Nephron (organoid): ENCODE results near the gene PLEKHM2.

Experiments
- H3K27ac Mint-ChIP-seq, 3 experiments: 2 replicates each; pipeline ENCODE4 v1.8.0; 2020; ENCODE audit warnings: mixed read lengths in 3 of 3, mild to moderate bottlenecking in 2 of 3, moderate library complexity in 1 of 3
- H3K27me3 Mint-ChIP-seq: 2 replicates; pipeline ENCODE4 v1.8.0; 2021; ENCODE audit warnings: low read depth, mild to moderate bottlenecking, moderate library complexity, mixed read lengths
- H3K36me3 Mint-ChIP-seq: 2 replicates; pipeline ENCODE4 v1.8.0; 2020; ENCODE audit warnings: low read depth, mixed read lengths
- H3K4me1 Mint-ChIP-seq: 2 replicates; pipeline ENCODE4 v1.8.0; 2020; ENCODE audit warnings: mixed read lengths
- H3K4me3 Mint-ChIP-seq, 3 experiments: 2 replicates each; pipeline ENCODE4 v1.8.0; 2020; ENCODE audit warnings: mild to moderate bottlenecking in 3 of 3, mixed read lengths in 3 of 3, moderate library complexity in 2 of 3
- H3K9me3 Mint-ChIP-seq: 2 replicates; pipeline ENCODE4 v1.8.0; 2020; ENCODE audit warnings: mixed read lengths
- TF ChIP-seq, protein P1 (sequence below), 3 experiments: fragments of 200-600 bp; sonication (generic); IDR thresholded peaks; one replicate each; pipeline ENCODE4 v1.5.0; 2021; ENCODE audit warnings: antibody characterized with exemption in 3 of 3; ENCODE audit not compliant: unreplicated experiment in 3 of 3

PLEKHM2 gene

DNA sequence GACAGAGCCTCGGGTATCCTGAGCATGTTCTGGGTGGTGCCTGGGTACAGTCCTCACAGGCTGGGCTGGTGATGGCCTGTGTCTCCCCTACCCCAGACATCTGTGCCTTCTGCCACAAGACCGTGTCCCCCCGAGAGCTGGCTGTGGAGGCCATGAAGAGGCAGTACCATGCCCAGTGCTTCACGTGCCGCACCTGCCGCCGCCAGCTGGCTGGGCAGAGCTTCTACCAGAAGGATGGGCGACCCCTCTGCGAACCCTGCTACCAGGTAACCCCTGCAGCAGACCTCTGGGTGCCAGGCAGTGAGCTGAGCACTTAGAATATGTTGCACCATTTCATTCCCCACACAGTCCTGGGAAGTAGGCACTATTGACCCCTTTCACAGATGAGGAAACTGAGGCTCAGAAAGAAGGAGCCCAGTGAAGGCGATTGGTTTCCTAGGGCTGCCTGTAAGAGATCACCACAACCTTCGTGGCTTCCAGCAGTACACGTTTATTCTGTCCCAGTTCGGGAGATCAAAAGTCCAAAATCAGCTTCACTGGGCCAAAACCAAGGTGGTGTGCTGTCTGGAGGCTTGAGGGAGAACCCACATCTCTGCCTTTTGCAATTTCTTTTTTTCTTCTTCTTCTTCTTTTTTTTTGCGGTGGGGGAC is 86.3 kb downstream of the PLEKHM2 start:
- TF ChIP-seq, protein P1, sequence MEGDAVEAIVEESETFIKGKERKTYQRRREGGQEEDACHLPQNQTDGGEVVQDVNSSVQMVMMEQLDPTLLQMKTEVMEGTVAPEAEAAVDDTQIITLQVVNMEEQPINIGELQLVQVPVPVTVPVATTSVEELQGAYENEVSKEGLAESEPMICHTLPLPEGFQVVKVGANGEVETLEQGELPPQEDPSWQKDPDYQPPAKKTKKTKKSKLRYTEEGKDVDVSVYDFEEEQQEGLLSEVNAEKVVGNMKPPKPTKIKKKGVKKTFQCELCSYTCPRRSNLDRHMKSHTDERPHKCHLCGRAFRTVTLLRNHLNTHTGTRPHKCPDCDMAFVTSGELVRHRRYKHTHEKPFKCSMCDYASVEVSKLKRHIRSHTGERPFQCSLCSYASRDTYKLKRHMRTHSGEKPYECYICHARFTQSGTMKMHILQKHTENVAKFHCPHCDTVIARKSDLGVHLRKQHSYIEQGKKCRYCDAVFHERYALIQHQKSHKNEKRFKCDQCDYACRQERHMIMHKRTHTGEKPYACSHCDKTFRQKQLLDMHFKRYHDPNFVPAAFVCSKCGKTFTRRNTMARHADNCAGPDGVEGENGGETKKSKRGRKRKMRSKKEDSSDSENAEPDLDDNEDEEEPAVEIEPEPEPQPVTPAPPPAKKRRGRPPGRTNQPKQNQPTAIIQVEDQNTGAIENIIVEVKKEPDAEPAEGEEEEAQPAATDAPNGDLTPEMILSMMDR (IDR thresholded peaks at IDR 0.05; ENCODE audit: unreplicated experiment in 3 of 3) = no peak
- Mint-ChIP-seq H3K9me3 (no peaks in the 10 kb centered on the region), H3K27ac (no peak overlapping the region), H3K36me3 (peaks cover 51% of the 10 kb centered on the region), H3K27me3 (no peaks in the 10 kb centered on the region), H3K4me1 (peaks cover 1% of the 10 kb centered on the region), H3K4me3 (no peak overlapping the region)

DNA sequence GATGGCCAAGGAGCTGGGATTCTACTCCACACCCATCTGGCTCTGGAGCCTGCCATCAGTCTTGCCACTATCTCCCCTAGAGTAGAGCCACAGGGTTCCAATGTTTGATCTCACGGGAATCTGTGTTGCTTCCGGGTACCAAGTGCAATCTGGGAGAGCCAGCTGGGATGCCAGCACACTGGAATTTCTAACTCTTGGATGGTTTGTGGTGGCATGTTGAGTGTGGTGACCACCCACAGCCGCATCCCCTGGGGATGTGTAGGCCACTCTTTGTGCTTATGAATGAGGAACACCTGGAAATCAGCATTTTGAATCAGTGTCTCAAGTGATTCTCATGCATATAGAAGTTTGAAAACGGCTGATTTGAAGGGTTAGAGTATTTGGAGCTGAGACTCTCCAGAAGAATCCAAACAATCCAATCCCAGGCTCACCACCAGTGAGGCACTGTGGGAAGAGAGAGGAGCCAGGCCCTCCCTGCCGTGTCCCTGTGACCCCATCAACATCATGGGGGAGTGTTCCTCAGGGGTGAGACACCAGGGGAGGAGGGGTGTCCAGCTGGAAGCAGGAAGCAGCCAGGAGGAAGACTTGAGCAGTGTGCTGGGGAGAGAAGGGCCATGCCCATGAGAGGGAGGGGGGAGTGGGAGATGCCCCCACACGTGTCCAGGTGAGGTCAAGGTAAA is 87.9 kb downstream of the PLEKHM2 start:
- TF ChIP-seq, protein P1 (IDR thresholded peaks at IDR 0.05; ENCODE audit: unreplicated experiment in 3 of 3) = no peak
- no peaks in the 10 kb centered on the region for H3K9me3 Mint-ChIP-seq
- peak overlapping the region in 2 of 3 experiments; percentile 61 to 75 for H3K27ac Mint-ChIP-seq
- H3K36me3 Mint-ChIP-seq = peaks cover 54% of the 10 kb centered on the region
- no peak overlapping the region for H3K4me3 Mint-ChIP-seq
- H3K4me1 Mint-ChIP-seq = no peaks in the 10 kb centered on the region
- H3K27me3 Mint-ChIP-seq = no peaks in the 10 kb centered on the region

DNA sequence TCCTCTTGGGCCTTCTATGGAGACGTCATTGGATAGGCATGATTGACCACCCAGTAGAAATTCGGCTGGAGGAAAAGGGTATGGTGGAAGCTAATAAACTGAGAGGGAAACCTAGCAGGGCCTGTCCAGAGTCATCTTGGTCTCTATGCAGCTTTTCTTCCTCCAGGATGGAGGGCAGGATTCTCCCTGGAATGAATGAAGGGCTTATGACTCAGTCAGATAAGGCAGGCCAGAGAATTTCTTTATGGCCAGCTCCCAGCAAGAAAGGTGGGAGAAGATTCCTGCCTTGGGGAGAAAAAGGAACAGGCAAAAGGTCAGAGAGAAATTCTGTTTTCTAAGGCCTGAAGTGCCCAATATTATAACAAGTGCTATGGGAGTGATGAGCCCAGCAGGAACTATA is 91.6 kb downstream of the PLEKHM2 start:
- H3K27ac Mint-ChIP-seq = no peak overlapping the region
- TF ChIP-seq, protein P1 (IDR thresholded peaks at IDR 0.05; ENCODE audit: unreplicated experiment in 3 of 3) = no peak
- peaks cover 70% of the 10 kb centered on the region for H3K36me3 Mint-ChIP-seq
- no peaks in the 10 kb centered on the region for H3K27me3 Mint-ChIP-seq
- no peaks in the 10 kb centered on the region for H3K4me1 Mint-ChIP-seq
- H3K4me3 Mint-ChIP-seq = no peak overlapping the region
- H3K9me3 Mint-ChIP-seq = no peaks in the 10 kb centered on the region

DNA sequence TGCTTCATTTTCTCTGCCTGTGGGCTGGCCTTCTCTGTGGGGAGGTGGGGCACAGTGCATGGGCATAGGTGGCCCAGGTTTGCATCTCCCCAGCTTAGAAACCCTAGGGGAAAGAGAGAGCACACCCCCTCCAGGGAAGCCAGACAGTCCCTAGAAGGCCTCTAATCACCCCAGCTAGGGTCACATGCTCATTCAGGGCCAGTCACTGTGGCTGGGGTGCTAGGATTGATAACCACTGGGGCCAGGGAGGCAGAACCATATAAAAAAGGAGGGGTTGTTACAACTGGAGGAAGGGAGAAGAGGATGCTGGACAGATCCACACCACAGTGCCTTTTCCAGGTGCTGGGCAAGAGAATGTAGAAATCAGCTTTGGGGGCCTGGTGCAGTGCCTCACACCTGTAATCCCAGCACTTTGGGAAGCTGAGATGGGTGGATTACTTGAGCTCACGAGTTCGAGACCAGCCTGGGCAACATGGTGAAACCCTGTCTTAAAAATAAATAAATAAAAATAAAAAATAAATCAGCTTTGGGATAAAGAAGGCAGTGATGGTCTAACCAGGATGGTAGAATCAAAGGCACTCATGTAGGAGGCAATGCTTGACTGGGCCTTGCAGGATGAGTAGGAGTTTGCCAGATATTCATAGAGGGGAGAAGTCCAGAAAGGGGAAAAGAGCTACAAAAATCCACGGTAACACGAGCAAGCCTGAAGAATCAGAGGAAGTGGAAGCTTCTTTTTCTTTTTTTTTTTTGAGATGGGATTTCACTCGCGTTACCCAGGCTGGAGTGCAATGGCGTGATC is 94.0 kb downstream of the PLEKHM2 start:
- Mint-ChIP-seq H3K4me1 (no peaks in the 10 kb centered on the region), H3K4me3 (no peak overlapping the region), H3K27me3 (no peaks in the 10 kb centered on the region), H3K27ac (no peak overlapping the region), H3K9me3 (no peaks in the 10 kb centered on the region), H3K36me3 (peaks cover 62% of the 10 kb centered on the region)
- TF ChIP-seq, protein P1 (IDR thresholded peaks at IDR 0.05; ENCODE audit: unreplicated experiment in 3 of 3) = no peak
